HUDEP-2 (cell line): ENCODE measurements around the gene GPR26.
"Not testable (repeated sequence)": the region's sequence is repeated elsewhere in the genome, so short reads cannot be mapped to it uniquely, and the experiment has no call there.

Experiments
- DNase-seq, 76 experiments: peaks; one replicate each; lab custom pipeline; 2025; ENCODE audit not compliant: unreplicated experiment in 76 of 76; lab: John Stamatoyannopoulos, UW

The GPR26 gene

GRCh38 chr10:123704076-123704475 is 37.9 kb downstream of the GPR26 start:
- DNase-seq: no peak

- DNase-seq: no peak
Observed at GRCh38 chr10:123704812-123705211, 38.7 kb downstream of the GPR26 start.

GRCh38 chr10:123706236-123706635 is 40.1 kb downstream of the GPR26 start:
- no peak for DNase-seq

- DNase-seq: no peak
Observed at GRCh38 chr10:123715546-123715945, 49.4 kb downstream of the GPR26 start.

GRCh38 chr10:123717336-123717735 is 51.2 kb downstream of the GPR26 start:
- DNase-seq: no peak

GRCh38 chr10:123718544-123719060 is 52.4 kb downstream of the GPR26 start:
- DNase-seq: no peak

GRCh38 chr10:123720536-123720935 is 54.4 kb downstream of the GPR26 start:
- DNase-seq: no peak

GRCh38 chr10:123721441-123722049 is 55.4 kb downstream of the GPR26 start:
- DNase-seq: no peak

- no peak for DNase-seq
Observed at GRCh38 chr10:123722351-123722750, 56.2 kb downstream of the GPR26 start.

GRCh38 chr10:123724747-123725146 is 58.6 kb downstream of the GPR26 start:
- DNase-seq: no peak

GRCh38 chr10:123726381-123726780 is 60.2 kb downstream of the GPR26 start:
- no peak for DNase-seq

GRCh38 chr10:123726836-123727235 is 60.7 kb downstream of the GPR26 start:
- no peak for DNase-seq

GRCh38 chr10:123729523-123729922 is 63.4 kb downstream of the GPR26 start:
- DNase-seq: no peak

- not testable (repeated sequence) for DNase-seq
Observed at GRCh38 chr10:123736917-123737316, 70.8 kb downstream of the GPR26 start.

GRCh38 chr10:123741146-123741545 is 75.0 kb downstream of the GPR26 start:
- no peak for DNase-seq

GRCh38 chr10:123741711-123742110 is 75.6 kb downstream of the GPR26 start:
- DNase-seq: no peak

- no peak for DNase-seq
Observed at GRCh38 chr10:123742751-123743440, 76.7 kb downstream of the GPR26 start.

GRCh38 chr10:123743441-123744223 is 77.5 kb downstream of the GPR26 start:
- no peak for DNase-seq

GRCh38 chr10:123744224-123744536 is 78.0 kb downstream of the GPR26 start:
- DNase-seq: no peak
